WTC11 (cell line): Measurements from ENCODE around the gene BIVM. TPM values are rescaled to one million over a fixed set of nuclear protein-coding genes. Genes with fewer than 3 reads are reported as not detected.
A peak's percentile ranks its signal among the peaks of the same experiment; 100 is the strongest.

ENCODE experiments used
- ATAC-seq: fragments of 200-7000 bp; cut with Tn5 transposase; 2 replicates; pipeline ENCODE4 v1.10.0; 2021; ENCODE audit warnings: mild to moderate bottlenecking, moderate library complexity
- CTCF ChIA-PET: fragments of 300-600 bp; sonication (Branson Sonifier 250); formaldehyde crosslinking; loops from one replicate; lab custom pipeline; 2021; ENCODE audit warnings: antibody characterized with exemption; lab: Charles Lee
- POLR2A ChIA-PET: fragments of 350-600 bp; sonication (Branson Sonifier 250); formaldehyde crosslinking; loops from one replicate; lab custom pipeline; 2021; ENCODE audit warnings: antibody characterized with exemption; lab: Charles Lee
- DNase-seq: peaks from one replicate; pipeline ENCODE4 v3.0.0; 2021; ENCODE audit warnings: low spot score
- H3K27ac Mint-ChIP-seq: 2 replicates; pipeline ENCODE4 v1.8.0; 2021; ENCODE audit warnings: mixed read lengths
- H3K27me3 Mint-ChIP-seq: 2 replicates; pipeline ENCODE4 v1.8.0; 2021; ENCODE audit warnings: low read depth, mild to moderate bottlenecking, moderate library complexity, mixed read lengths
- H3K36me3 Mint-ChIP-seq: 2 replicates; pipeline ENCODE4 v1.8.0; 2021; ENCODE audit warnings: mixed read lengths
- H3K4me1 Mint-ChIP-seq: 2 replicates; pipeline ENCODE4 v1.8.0; 2022; ENCODE audit warnings: mixed read lengths
- H3K4me3 Mint-ChIP-seq: 2 replicates; pipeline ENCODE4 v1.8.0; 2021; ENCODE audit warnings: mild to moderate bottlenecking, moderate library complexity, mixed read lengths
- H3K9me3 Mint-ChIP-seq: 2 replicates; pipeline ENCODE4 v1.8.0; 2021; ENCODE audit warnings: mixed read lengths
- CBFB ChIP-seq: sonication (generic); formaldehyde crosslinking; IDR thresholded peaks from 2 replicates; pipeline ENCODE4 v1.8.1; 2022; ENCODE audit warnings: mild to moderate bottlenecking, low read depth, missing genetic modification reagents
- CTCF ChIP-seq: fragments of 200-600 bp; IDR thresholded peaks from 2 replicates; pipeline ENCODE4 v1.8.0; 2022; ENCODE audit warnings: antibody characterized with exemption
- E2F1 ChIP-seq: sonication (generic); formaldehyde crosslinking; IDR thresholded peaks from 2 replicates; pipeline ENCODE4 v1.8.0; 2022; ENCODE audit warnings: mild to moderate bottlenecking, missing genetic modification reagents
- ELF4 ChIP-seq: sonication (generic); formaldehyde crosslinking; IDR thresholded peaks from 2 replicates; pipeline ENCODE4 v1.8.1; 2022; ENCODE audit warnings: low read depth, mild to moderate bottlenecking, moderate library complexity, missing genetic modification reagents
- EMX1 ChIP-seq: fragments of 250-450 bp; sonication (Bioruptor Pico); IDR thresholded peaks from 2 replicates; pipeline ENCODE4 v1.8.0; 2021; ENCODE audit warnings: mild to moderate bottlenecking
- NR3C1 ChIP-seq: sonication (generic); formaldehyde crosslinking; conservative IDR thresholded peaks from 2 replicates; pipeline ENCODE4 v1.8.1; 2023; ENCODE audit warnings: low read depth, mild to moderate bottlenecking, missing genetic modification reagents
- PRDM15 ChIP-seq: sonication (generic); formaldehyde crosslinking; IDR thresholded peaks from 2 replicates; pipeline ENCODE4 v1.8.0; 2022; ENCODE audit warnings: missing genetic modification reagents
- TCF7 ChIP-seq: sonication (generic); formaldehyde crosslinking; IDR thresholded peaks from 2 replicates; pipeline ENCODE4 v1.8.0; 2022; ENCODE audit warnings: mild to moderate bottlenecking, low read depth, missing genetic modification reagents, moderate library complexity
- ZNF121 ChIP-seq: sonication (generic); formaldehyde crosslinking; IDR thresholded peaks from 2 replicates; pipeline ENCODE4 v1.8.0; 2023; ENCODE audit warnings: missing genetic modification reagents
- total RNA-seq: library from RNA; stranded (reverse); gene quantifications from 3 replicates; pipeline ENCODE4 v1.2.3, GENCODE V29; 2021
- TF ChIP-seq, protein P1 (sequence below): sonication (generic); formaldehyde crosslinking; IDR thresholded peaks from 2 replicates; pipeline ENCODE4 v1.8.1; 2023; ENCODE audit warnings: mild to moderate bottlenecking, missing genetic modification reagents
- TF ChIP-seq, protein P2 (sequence below): fragments of 250-450 bp; sonication (Bioruptor Pico); IDR thresholded peaks from 2 replicates; pipeline ENCODE4 v1.8.0; 2021; ENCODE audit warnings: mild to moderate bottlenecking
- TF ChIP-seq, protein P3 (sequence below): sonication (generic); formaldehyde crosslinking; IDR thresholded peaks from 2 replicates; pipeline ENCODE4 v1.8.0; 2023; ENCODE audit warnings: mild to moderate bottlenecking, missing genetic modification reagents

The BIVM gene
- total RNA-seq, 1 experiment from 2014 or later = 10.2 TPM

DNA sequence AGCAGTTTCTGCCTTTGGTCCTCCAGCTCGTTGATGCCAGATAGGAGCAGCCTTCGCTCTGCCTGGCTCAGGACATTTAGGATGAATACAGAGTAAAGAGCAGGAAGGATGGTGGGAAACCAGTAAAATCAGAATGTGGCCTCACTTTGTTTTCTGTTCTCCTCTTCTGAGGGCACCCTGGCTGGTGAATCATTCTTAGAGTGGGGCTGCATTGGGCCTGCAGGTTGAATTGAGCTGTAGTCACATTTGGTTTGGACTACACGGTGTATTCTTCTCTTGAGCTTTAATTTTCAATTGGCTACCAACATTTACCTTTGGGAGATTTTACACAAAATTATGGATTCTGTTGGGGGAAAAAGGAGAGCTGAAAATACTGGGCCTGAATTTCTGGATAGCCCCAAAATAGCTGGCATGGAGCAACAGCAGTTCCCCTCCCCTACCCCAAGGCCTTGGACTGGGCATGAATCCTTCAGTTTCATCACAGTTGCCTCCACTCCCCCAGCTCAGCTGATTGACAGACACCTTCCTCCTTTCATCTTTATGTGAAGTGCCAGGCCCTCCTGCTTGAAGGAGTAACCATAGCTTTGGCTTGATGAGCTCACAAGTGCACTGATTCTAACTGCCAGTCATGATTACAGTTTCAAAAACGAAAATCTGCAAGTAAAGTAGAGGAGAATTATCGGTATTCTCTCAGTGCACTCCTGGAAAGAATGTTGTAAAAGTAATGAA is 71.2 kb downstream of the BIVM start:
- DNase-seq (no peak), ATAC-seq (peak; percentile 29; the same call in 1 of the 2 replicates)
- no peak overlapping the region for H3K4me3 Mint-ChIP-seq
- peaks cover 35% of the 10 kb centered on the region for H3K36me3 Mint-ChIP-seq
- peak overlapping the region; percentile 27; the same call in 1 of the 2 replicates for H3K27ac Mint-ChIP-seq
- no peaks in the 10 kb centered on the region for H3K9me3 Mint-ChIP-seq
- H3K27me3 Mint-ChIP-seq = no peaks in the 10 kb centered on the region
- ChIA-PET CTCF (interaction anchor here (0.6 to 2.1 kb wide), 43 partner anchors 8 to 645 kb away, joined by 3 to 33 read pairs (median 4); partner anchors contain the start of genes ERCC5 and TEX30), POLR2A (no interaction called here)
- TF ChIP-seq ELF4 (no peak), ZNF121 (CRISPR knock-in tag) (no peak), CBFB (no peak), PRDM15 (CRISPR knock-in tag) (no peak)
- H3K4me1 Mint-ChIP-seq = peaks cover 4% of the 10 kb centered on the region; the same call in 1 of the 2 replicates

DNA sequence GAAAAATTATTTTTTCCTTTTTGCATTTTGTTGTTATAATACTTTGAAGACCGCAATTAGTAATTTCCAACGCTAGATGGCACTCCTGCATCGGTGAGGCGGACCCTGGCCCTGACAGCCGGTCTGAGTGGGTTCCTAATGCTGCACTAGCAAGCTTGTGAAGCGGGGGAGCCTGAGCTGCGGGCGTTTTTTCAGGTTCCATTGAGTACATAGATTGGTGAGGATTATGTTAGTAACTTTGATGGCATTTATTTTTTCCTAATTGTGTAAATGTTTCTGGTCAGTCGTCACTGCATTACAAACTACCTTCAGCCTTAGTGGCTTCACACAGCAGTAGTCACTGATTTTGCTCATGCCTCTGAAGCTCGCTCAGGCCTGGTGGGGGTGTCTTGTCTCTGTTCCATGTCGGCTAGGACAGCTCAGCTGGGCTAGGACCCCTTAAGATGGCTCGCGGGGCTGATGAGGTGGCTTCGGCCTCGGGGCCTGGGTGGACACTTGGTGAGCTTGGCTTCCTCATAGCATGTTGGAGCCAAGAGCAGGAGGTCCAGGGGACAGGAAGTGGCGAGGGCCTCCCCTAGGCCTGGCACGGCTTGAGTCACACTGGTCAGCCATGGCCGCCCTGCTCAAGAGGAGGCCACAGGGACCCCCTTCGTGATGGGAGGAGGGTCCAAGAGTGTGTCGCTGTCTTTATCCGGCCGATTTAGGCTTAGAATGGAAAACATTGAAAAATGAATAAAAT is 71.9 kb downstream of the BIVM start:
- CTCF ChIA-PET = interaction anchor here (0.5 to 2.1 kb wide), 51 partner anchors 9 to 645 kb away, joined by 3 to 33 read pairs (median 4); partner anchors contain the start of genes ERCC5 and TEX30
- H3K27ac Mint-ChIP-seq = no peak overlapping the region

DNA sequence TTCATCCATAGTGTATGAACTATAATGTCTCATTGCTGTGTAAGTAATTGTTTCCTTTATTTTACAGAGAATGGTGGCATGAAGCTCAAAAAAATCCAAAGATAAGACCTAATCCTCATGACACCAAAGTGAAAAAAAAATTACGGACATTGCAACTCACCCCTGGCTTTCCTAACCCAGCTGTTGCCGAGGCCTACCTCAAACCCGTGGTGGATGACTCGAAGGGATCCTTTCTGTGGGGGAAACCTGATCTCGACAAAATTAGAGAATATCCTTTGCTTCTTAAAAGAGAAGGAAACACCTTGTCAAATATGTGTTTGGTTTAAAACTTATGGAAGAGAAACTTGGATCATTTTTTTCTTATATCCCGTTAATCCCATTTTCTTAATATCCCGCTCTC is 73.2 kb downstream of the BIVM start:
- H3K27me3 Mint-ChIP-seq = no peaks in the 10 kb centered on the region
- no peaks in the 10 kb centered on the region for H3K9me3 Mint-ChIP-seq
- H3K27ac Mint-ChIP-seq = no peak overlapping the region
- DNase-seq = no peak
- no peak overlapping the region for H3K4me3 Mint-ChIP-seq
- POLR2A ChIA-PET = no interaction called here
- peaks cover 31% of the 10 kb centered on the region for H3K36me3 Mint-ChIP-seq
- CTCF ChIA-PET = no interaction called here
- ATAC-seq = no peak
- peaks cover 20% of the 10 kb centered on the region for H3K4me1 Mint-ChIP-seq
- TF ChIP-seq TCF7 (CRISPR knock-in tag) (no peak), E2F1 (CRISPR knock-in tag) (no peak), EMX1 (CRISPR knock-in tag) (no peak), NR3C1 (CRISPR knock-in tag) (no peak)
- TF ChIP-seq, protein P1, sequence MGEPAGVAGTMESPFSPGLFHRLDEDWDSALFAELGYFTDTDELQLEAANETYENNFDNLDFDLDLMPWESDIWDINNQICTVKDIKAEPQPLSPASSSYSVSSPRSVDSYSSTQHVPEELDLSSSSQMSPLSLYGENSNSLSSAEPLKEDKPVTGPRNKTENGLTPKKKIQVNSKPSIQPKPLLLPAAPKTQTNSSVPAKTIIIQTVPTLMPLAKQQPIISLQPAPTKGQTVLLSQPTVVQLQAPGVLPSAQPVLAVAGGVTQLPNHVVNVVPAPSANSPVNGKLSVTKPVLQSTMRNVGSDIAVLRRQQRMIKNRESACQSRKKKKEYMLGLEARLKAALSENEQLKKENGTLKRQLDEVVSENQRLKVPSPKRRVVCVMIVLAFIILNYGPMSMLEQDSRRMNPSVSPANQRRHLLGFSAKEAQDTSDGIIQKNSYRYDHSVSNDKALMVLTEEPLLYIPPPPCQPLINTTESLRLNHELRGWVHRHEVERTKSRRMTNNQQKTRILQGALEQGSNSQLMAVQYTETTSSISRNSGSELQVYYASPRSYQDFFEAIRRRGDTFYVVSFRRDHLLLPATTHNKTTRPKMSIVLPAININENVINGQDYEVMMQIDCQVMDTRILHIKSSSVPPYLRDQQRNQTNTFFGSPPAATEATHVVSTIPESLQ = no peak
- TF ChIP-seq, protein P2, sequence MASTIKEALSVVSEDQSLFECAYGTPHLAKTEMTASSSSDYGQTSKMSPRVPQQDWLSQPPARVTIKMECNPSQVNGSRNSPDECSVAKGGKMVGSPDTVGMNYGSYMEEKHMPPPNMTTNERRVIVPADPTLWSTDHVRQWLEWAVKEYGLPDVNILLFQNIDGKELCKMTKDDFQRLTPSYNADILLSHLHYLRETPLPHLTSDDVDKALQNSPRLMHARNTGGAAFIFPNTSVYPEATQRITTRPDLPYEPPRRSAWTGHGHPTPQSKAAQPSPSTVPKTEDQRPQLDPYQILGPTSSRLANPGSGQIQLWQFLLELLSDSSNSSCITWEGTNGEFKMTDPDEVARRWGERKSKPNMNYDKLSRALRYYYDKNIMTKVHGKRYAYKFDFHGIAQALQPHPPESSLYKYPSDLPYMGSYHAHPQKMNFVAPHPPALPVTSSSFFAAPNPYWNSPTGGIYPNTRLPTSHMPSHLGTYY (CRISPR knock-in tag) = no peak

More for the DNA sequence above, 71.9 kb downstream of the BIVM start:
- no peaks in the 10 kb centered on the region for H3K9me3 Mint-ChIP-seq
- TF ChIP-seq, protein P3, sequence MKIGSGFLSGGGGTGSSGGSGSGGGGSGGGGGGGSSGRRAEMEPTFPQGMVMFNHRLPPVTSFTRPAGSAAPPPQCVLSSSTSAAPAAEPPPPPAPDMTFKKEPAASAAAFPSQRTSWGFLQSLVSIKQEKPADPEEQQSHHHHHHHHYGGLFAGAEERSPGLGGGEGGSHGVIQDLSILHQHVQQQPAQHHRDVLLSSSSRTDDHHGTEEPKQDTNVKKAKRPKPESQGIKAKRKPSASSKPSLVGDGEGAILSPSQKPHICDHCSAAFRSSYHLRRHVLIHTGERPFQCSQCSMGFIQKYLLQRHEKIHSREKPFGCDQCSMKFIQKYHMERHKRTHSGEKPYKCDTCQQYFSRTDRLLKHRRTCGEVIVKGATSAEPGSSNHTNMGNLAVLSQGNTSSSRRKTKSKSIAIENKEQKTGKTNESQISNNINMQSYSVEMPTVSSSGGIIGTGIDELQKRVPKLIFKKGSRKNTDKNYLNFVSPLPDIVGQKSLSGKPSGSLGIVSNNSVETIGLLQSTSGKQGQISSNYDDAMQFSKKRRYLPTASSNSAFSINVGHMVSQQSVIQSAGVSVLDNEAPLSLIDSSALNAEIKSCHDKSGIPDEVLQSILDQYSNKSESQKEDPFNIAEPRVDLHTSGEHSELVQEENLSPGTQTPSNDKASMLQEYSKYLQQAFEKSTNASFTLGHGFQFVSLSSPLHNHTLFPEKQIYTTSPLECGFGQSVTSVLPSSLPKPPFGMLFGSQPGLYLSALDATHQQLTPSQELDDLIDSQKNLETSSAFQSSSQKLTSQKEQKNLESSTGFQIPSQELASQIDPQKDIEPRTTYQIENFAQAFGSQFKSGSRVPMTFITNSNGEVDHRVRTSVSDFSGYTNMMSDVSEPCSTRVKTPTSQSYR (CRISPR knock-in tag) = no peak
- TF ChIP-seq CTCF = peak; percentile 67
- peaks cover 10% of the 10 kb centered on the region for H3K4me1 Mint-ChIP-seq
- DNase-seq (peak; percentile 62), ATAC-seq (peak; percentile 93)
- H3K36me3 Mint-ChIP-seq = peaks cover 32% of the 10 kb centered on the region
- H3K27me3 Mint-ChIP-seq = no peaks in the 10 kb centered on the region
- POLR2A ChIA-PET = no interaction called here
- H3K4me3 Mint-ChIP-seq = no peak overlapping the region
